ENCODE measurements around the gene CNOT6. TPM values are rescaled to one million over a fixed set of nuclear protein-coding genes. Genes with fewer than 3 reads are reported as not detected.

The CNOT6 gene
- total and polyA plus RNA-seq, 4 donors = 1.4 to 25.0 (median 4.2) TPM

DNA sequence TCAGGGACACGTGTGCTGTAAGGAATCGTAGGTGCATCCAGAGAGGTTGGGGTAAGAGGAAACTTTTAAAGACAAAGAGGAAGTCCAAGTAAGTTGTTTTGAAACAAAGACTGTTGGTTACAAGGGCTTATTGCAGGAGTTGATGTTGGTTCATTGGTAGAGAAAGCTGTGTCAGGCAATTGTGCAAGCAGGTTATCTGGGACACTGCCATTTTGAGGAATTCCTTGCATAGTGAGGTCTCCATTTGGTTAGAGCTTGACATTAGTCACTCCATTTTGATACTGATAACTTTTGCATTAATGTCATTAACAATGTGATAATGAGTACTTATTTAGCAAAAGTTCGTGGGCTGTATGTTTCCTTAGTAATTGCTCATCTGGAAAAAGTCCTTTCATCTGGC is 24.9 kb downstream of the CNOT6 start:
- WGBS = 89% methylated on average over 3 of the region's 3 CpGs
- no peak overlapping the region for H3K4me3 ChIP-seq (ENCODE audit: low read depth in 1 of 3, low read length in 3 of 3)
- no peak overlapping the region for H3K27ac ChIP-seq (ENCODE audit: low read depth in 1 of 2, low read length in 2 of 2)
- H3K4me1 ChIP-seq (ENCODE audit: control insufficient read depth in 4 of 4, insufficient read depth in 4 of 4, low read length in 3 of 4) = peaks cover 0 to 4% (median 1%) of the 10 kb centered on the region in 4 donors
- TF ChIP-seq TAF1 (conservative IDR thresholded peaks at IDR 0.05) = no peak
- peak; percentile 58 for TF ChIP-seq YY1 (IDR thresholded peaks at IDR 0.05)
- no peak for DNase-seq (ENCODE audit: low spot score)
- no peaks in the 10 kb centered on the region for H3K9me3 ChIP-seq (ENCODE audit: control insufficient read depth in 4 of 4, low read length in 3 of 4)
- H3K36me3 ChIP-seq (ENCODE audit: control insufficient read depth in 4 of 4, insufficient read depth in 3 of 4, low read depth in 1 of 4, low read length in 3 of 4) = no peaks in the 10 kb centered on the region
- H3K27me3 ChIP-seq (ENCODE audit: control insufficient read depth in 4 of 4, insufficient read depth in 4 of 4, low read length in 3 of 4) = no peaks in the 10 kb centered on the region
- no peak overlapping the region for H3K9ac ChIP-seq (ENCODE audit: low read depth in 1 of 2, low read length in 2 of 2)

GRCh38 chr5:180521101-180521500 is 26.9 kb downstream of the CNOT6 start:
- no peak for DNase-seq (ENCODE audit: low spot score)
- H3K4me1 ChIP-seq (ENCODE audit: control insufficient read depth in 4 of 4, insufficient read depth in 4 of 4, low read length in 3 of 4) = peaks cover 0 to 4% (median 0%) of the 10 kb centered on the region in 4 donors
- TF ChIP-seq RAD21 (IDR thresholded peaks at IDR 0.05) = no peak
- TF ChIP-seq FOXA1 (IDR thresholded peaks at IDR 0.05) = no peak
- TF ChIP-seq NR2F2 (IDR thresholded peaks at IDR 0.05) = no peak
- TF ChIP-seq HNF4A (conservative IDR thresholded peaks at IDR 0.05) = no peak
- TF ChIP-seq, protein P1, sequence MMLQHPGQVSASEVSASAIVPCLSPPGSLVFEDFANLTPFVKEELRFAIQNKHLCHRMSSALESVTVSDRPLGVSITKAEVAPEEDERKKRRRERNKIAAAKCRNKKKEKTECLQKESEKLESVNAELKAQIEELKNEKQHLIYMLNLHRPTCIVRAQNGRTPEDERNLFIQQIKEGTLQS (IDR thresholded peaks at IDR 0.05) = no peak
- no peak for TF ChIP-seq HNF4G (IDR thresholded peaks at IDR 0.05)
- TF ChIP-seq MAX (IDR thresholded peaks at IDR 0.05) = no peak
- TF ChIP-seq SP1 (IDR thresholded peaks at IDR 0.05) = no peak
- no peak overlapping the region for H3K4me3 ChIP-seq (ENCODE audit: low read depth in 1 of 3, low read length in 3 of 3)
- no peak overlapping the region for H3K27ac ChIP-seq (ENCODE audit: low read depth in 1 of 2, low read length in 2 of 2)
- H3K9me3 ChIP-seq (ENCODE audit: control insufficient read depth in 4 of 4, low read length in 3 of 4) = no peaks in the 10 kb centered on the region
- no peaks in the 10 kb centered on the region for H3K36me3 ChIP-seq (ENCODE audit: control insufficient read depth in 4 of 4, insufficient read depth in 3 of 4, low read depth in 1 of 4, low read length in 3 of 4)
- H3K27me3 ChIP-seq (ENCODE audit: control insufficient read depth in 4 of 4, insufficient read depth in 4 of 4, low read length in 3 of 4) = no peaks in the 10 kb centered on the region
- H3K9ac ChIP-seq (ENCODE audit: low read depth in 1 of 2, low read length in 2 of 2) = no peak overlapping the region
- WGBS = 96% methylated on average over 3 of the region's 3 CpGs

- Histone ChIP-seq H3K36me3 (ENCODE audit: control insufficient read depth in 4 of 4, insufficient read depth in 3 of 4, low read depth in 1 of 4, low read length in 3 of 4) (no peaks in the 10 kb centered on the region), H3K9ac (ENCODE audit: low read depth in 1 of 2, low read length in 2 of 2) (no peak overlapping the region), H3K27me3 (ENCODE audit: control insufficient read depth in 4 of 4, insufficient read depth in 4 of 4, low read length in 3 of 4) (no peaks in the 10 kb centered on the region), H3K4me3 (ENCODE audit: low read depth in 1 of 3, low read length in 3 of 3) (no peak overlapping the region), H3K9me3 (ENCODE audit: control insufficient read depth in 4 of 4, low read length in 3 of 4) (no peaks in the 10 kb centered on the region), H3K4me1 (ENCODE audit: control insufficient read depth in 4 of 4, insufficient read depth in 4 of 4, low read length in 3 of 4) (peaks cover 0 to 4% (median 0%) of the 10 kb centered on the region in 4 donors), H3K27ac (ENCODE audit: low read depth in 1 of 2, low read length in 2 of 2) (no peak overlapping the region)
- DNase-seq (ENCODE audit: low spot score) = no peak
- no peak for TF ChIP-seq MAX (IDR thresholded peaks at IDR 0.05)
- 96% methylated on average over 1 of the region's 1 CpG for WGBS
Measured at GRCh38 chr5:180521591-180521990, 27.4 kb downstream of the CNOT6 start.

GRCh38 chr5:180522330-180522729 is 28.2 kb downstream of the CNOT6 start:
- Histone ChIP-seq H3K27ac (ENCODE audit: low read depth in 1 of 2, low read length in 2 of 2) (no peak overlapping the region), H3K4me1 (ENCODE audit: control insufficient read depth in 4 of 4, insufficient read depth in 4 of 4, low read length in 3 of 4) (peaks cover 0 to 4% (median 0%) of the 10 kb centered on the region in 4 donors), H3K27me3 (ENCODE audit: control insufficient read depth in 4 of 4, insufficient read depth in 4 of 4, low read length in 3 of 4) (no peaks in the 10 kb centered on the region), H3K4me3 (ENCODE audit: low read depth in 1 of 3, low read length in 3 of 3) (no peak overlapping the region), H3K36me3 (ENCODE audit: control insufficient read depth in 4 of 4, insufficient read depth in 3 of 4, low read depth in 1 of 4, low read length in 3 of 4) (no peaks in the 10 kb centered on the region), H3K9me3 (ENCODE audit: control insufficient read depth in 4 of 4, low read length in 3 of 4) (no peaks in the 10 kb centered on the region), H3K9ac (ENCODE audit: low read depth in 1 of 2, low read length in 2 of 2) (no peak overlapping the region)
- 92% methylated on average over 5 of the region's 5 CpGs for WGBS
- TF ChIP-seq TAF1 (conservative IDR thresholded peaks at IDR 0.05) (no peak), HNF4A (conservative IDR thresholded peaks at IDR 0.05) (no peak), YY1 (IDR thresholded peaks at IDR 0.05) (no peak), HNF4G (IDR thresholded peaks at IDR 0.05) (no peak), GABPA (IDR thresholded peaks at IDR 0.05 in 1 of 2, conservative IDR thresholded peaks at IDR 0.05 in 1 of 2) (no peak), JUND (IDR thresholded peaks at IDR 0.05) (no peak), RAD21 (IDR thresholded peaks at IDR 0.05) (no peak), NR2F2 (IDR thresholded peaks at IDR 0.05) (no peak), EGR1 (IDR thresholded peaks at IDR 0.05; ENCODE audit: low read depth in 2 of 2) (no peak), SP1 (IDR thresholded peaks at IDR 0.05) (no peak)
- TF ChIP-seq, protein P2, sequence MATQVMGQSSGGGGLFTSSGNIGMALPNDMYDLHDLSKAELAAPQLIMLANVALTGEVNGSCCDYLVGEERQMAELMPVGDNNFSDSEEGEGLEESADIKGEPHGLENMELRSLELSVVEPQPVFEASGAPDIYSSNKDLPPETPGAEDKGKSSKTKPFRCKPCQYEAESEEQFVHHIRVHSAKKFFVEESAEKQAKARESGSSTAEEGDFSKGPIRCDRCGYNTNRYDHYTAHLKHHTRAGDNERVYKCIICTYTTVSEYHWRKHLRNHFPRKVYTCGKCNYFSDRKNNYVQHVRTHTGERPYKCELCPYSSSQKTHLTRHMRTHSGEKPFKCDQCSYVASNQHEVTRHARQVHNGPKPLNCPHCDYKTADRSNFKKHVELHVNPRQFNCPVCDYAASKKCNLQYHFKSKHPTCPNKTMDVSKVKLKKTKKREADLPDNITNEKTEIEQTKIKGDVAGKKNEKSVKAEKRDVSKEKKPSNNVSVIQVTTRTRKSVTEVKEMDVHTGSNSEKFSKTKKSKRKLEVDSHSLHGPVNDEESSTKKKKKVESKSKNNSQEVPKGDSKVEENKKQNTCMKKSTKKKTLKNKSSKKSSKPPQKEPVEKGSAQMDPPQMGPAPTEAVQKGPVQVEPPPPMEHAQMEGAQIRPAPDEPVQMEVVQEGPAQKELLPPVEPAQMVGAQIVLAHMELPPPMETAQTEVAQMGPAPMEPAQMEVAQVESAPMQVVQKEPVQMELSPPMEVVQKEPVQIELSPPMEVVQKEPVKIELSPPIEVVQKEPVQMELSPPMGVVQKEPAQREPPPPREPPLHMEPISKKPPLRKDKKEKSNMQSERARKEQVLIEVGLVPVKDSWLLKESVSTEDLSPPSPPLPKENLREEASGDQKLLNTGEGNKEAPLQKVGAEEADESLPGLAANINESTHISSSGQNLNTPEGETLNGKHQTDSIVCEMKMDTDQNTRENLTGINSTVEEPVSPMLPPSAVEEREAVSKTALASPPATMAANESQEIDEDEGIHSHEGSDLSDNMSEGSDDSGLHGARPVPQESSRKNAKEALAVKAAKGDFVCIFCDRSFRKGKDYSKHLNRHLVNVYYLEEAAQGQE (IDR thresholded peaks at IDR 0.05) = no peak
- no peak for DNase-seq (ENCODE audit: low spot score)
